Neural progenitor cell (in vitro differentiated cells): Measurements from ENCODE around the gene IL6R. TPM values are rescaled to one million over a fixed set of nuclear protein-coding genes. Genes with fewer than 3 reads are reported as not detected.
A peak's percentile ranks its signal among the peaks of the same experiment; 100 is the strongest.

ENCODE experiments used
- DNase-seq: peaks from one replicate; pipeline ENCODE4 v3.0.0-alpha.2; 2016; ENCODE audit warnings: low spot score
- H2AFZ ChIP-seq: fragments of 200-600 bp; sonication (generic); replicated peaks from 2 replicates; pipeline ENCODE4 v1.6.1; 2016; ENCODE audit warnings: antibody characterized with exemption
- H3F3A ChIP-seq: fragments of 200-600 bp; sonication (generic); 2 replicates; pipeline ENCODE4 v1.6.1; 2016; ENCODE audit warnings: antibody characterized with exemption, low read depth
- H3K27ac ChIP-seq: fragments of 200-600 bp; sonication (generic); 2 replicates; pipeline ENCODE4 v1.5.1; 2016; ENCODE audit warnings: mild to moderate bottlenecking
- H3K27me3 ChIP-seq: fragments of 200-600 bp; sonication (generic); 2 replicates; pipeline ENCODE4 v1.6.1; 2016; ENCODE audit warnings: mild to moderate bottlenecking, moderate library complexity
- H3K36me3 ChIP-seq: fragments of 200-600 bp; sonication (generic); 2 replicates; pipeline ENCODE4 v1.5.1; 2016
- H3K4me1 ChIP-seq: fragments of 200-600 bp; sonication (generic); 2 replicates; pipeline ENCODE4 v1.6.1; 2016; ENCODE audit warnings: mixed run types
- H3K4me2 ChIP-seq: fragments of 200-600 bp; sonication (generic); 2 replicates; pipeline ENCODE4 v1.6.1; 2016
- H3K4me3 ChIP-seq: fragments of 200-600 bp; sonication (generic); 2 replicates; pipeline ENCODE4 v1.5.1; 2016
- H3K79me2 ChIP-seq: fragments of 200-600 bp; sonication (generic); 2 replicates; pipeline ENCODE4 v1.6.1; 2016; ENCODE audit warnings: low read depth
- H3K9ac ChIP-seq: fragments of 200-600 bp; sonication (generic); 2 replicates; pipeline ENCODE4 v1.6.1; 2016
- H3K9me3 ChIP-seq: fragments of 200-600 bp; sonication (generic); 2 replicates; pipeline ENCODE4 v1.5.1; 2016; ENCODE audit warnings: low read depth
- H4K20me1 ChIP-seq: fragments of 200-600 bp; sonication (generic); 2 replicates; pipeline ENCODE4 v1.6.1; 2016; ENCODE audit warnings: low read depth
- H3K27ac Mint-ChIP-seq: 3 replicates; pipeline ENCODE4 v1.8.0; 2021; ENCODE audit warnings: mixed read lengths
- H3K27me3 Mint-ChIP-seq: 2 replicates; pipeline ENCODE4 v1.8.0; 2022; ENCODE audit warnings: low read depth, mild to moderate bottlenecking, inconsistent platforms, moderate library complexity, mixed read lengths; ENCODE audit not compliant: insufficient read depth
- H3K36me3 Mint-ChIP-seq: 3 replicates; pipeline ENCODE4 v1.8.0; 2021; ENCODE audit warnings: mixed read lengths
- H3K4me1 Mint-ChIP-seq: 3 replicates; pipeline ENCODE4 v1.8.0; 2021; ENCODE audit warnings: mixed read lengths
- H3K4me3 Mint-ChIP-seq: 3 replicates; pipeline ENCODE4 v1.8.0; 2021; ENCODE audit warnings: mild to moderate bottlenecking, moderate library complexity, mixed read lengths
- H3K9me3 Mint-ChIP-seq: 3 replicates; pipeline ENCODE4 v1.8.0; 2020; ENCODE audit warnings: mixed read lengths
- CTCF ChIP-seq: fragments of 200-600 bp; sonication (generic); IDR thresholded peaks from 2 replicates; pipeline ENCODE4 v1.5.1; 2017; ENCODE audit warnings: antibody characterized with exemption, mild to moderate bottlenecking
- EZH2 ChIP-seq: fragments of 200-600 bp; sonication (generic); IDR thresholded peaks from 2 replicates; pipeline ENCODE4 v1.6.1; 2017; ENCODE audit warnings: antibody characterized with exemption, mild to moderate bottlenecking, moderate library complexity
- EZH2phosphoT487 ChIP-seq: fragments of 200-600 bp; sonication (generic); IDR thresholded peaks from 2 replicates; pipeline ENCODE4 v1.6.1; 2017; ENCODE audit warnings: antibody characterized with exemption
- total RNA-seq: library from RNA; depleted of rRNA; stranded (reverse); fragments of >200 nt; gene quantifications from 2 replicates; pipeline ENCODE4 v1.2.3, GENCODE V29; 2015; ENCODE audit warnings: low replicate concordance

The IL6R gene
- total RNA-seq, 1 donor from 2014 or later = not detected

GRCh38 chr1:154430903-154431302 is 25.8 kb downstream of the IL6R start:
- peak overlapping the region; percentile 13 for H3K4me3 Mint-ChIP-seq
- DNase-seq = peak; percentile 49
- no peaks in the 10 kb centered on the region for H3F3A ChIP-seq
- H3K79me2 ChIP-seq = no peaks in the 10 kb centered on the region
- H3K27ac Mint-ChIP-seq = no peak overlapping the region
- TF ChIP-seq EZH2phosphoT487 (no peak), EZH2 (no peak), CTCF (no peak)
- H3K36me3 Mint-ChIP-seq = no peaks in the 10 kb centered on the region
- H3K9me3 Mint-ChIP-seq = no peaks in the 10 kb centered on the region
- no peaks in the 10 kb centered on the region for H3K9me3 ChIP-seq
- no peak overlapping the region for H2AFZ ChIP-seq
- H3K4me1 Mint-ChIP-seq = peaks cover 35% of the 10 kb centered on the region
- H3K9ac ChIP-seq = no peak overlapping the region
- H3K36me3 ChIP-seq = no peaks in the 10 kb centered on the region
- H4K20me1 ChIP-seq = no peaks in the 10 kb centered on the region
- no peak overlapping the region for H3K27ac ChIP-seq
- no peaks in the 10 kb centered on the region for H3K27me3 ChIP-seq
- no peak overlapping the region for H3K4me2 ChIP-seq
- H3K4me1 ChIP-seq = peaks cover 10% of the 10 kb centered on the region
- H3K4me3 ChIP-seq = no peak overlapping the region
- H3K27me3 Mint-ChIP-seq = peaks cover 2% of the 10 kb centered on the region

GRCh38 chr1:154431586-154432373 is 26.6 kb downstream of the IL6R start:
- Histone ChIP-seq H3F3A (no peaks in the 10 kb centered on the region), H3K4me2 (no peak overlapping the region), H3K4me3 (no peak overlapping the region), H3K36me3 (no peaks in the 10 kb centered on the region), H4K20me1 (no peaks in the 10 kb centered on the region), H3K27ac (no peak overlapping the region), H3K4me1 (peaks cover 10% of the 10 kb centered on the region), H2AFZ (no peak overlapping the region), H3K9me3 (no peaks in the 10 kb centered on the region), H3K27me3 (no peaks in the 10 kb centered on the region), H3K9ac (no peak overlapping the region), H3K79me2 (no peaks in the 10 kb centered on the region)
- Mint-ChIP-seq H3K4me1 (peaks cover 35% of the 10 kb centered on the region), H3K27me3 (peaks cover 2% of the 10 kb centered on the region), H3K36me3 (no peaks in the 10 kb centered on the region), H3K27ac (peak overlapping the region; percentile 9), H3K9me3 (no peaks in the 10 kb centered on the region), H3K4me3 (peak overlapping the region; percentile 9)
- TF ChIP-seq EZH2phosphoT487 (no peak), EZH2 (no peak), CTCF (no peak)
- DNase-seq = no peak

- no peak overlapping the region for H3K4me3 Mint-ChIP-seq
- H3K36me3 ChIP-seq = no peaks in the 10 kb centered on the region
- H3K4me3 ChIP-seq = no peak overlapping the region
- H2AFZ ChIP-seq = no peak overlapping the region
- no peak overlapping the region for H3K4me2 ChIP-seq
- no peak overlapping the region for H3K27ac ChIP-seq
- H3K9me3 Mint-ChIP-seq = no peaks in the 10 kb centered on the region
- H3K79me2 ChIP-seq = no peaks in the 10 kb centered on the region
- H3K4me1 ChIP-seq = peaks cover 10% of the 10 kb centered on the region
- no peaks in the 10 kb centered on the region for H3F3A ChIP-seq
- peaks cover 2% of the 10 kb centered on the region for H3K27me3 Mint-ChIP-seq
- H3K9me3 ChIP-seq = no peaks in the 10 kb centered on the region
- peaks cover 35% of the 10 kb centered on the region for H3K4me1 Mint-ChIP-seq
- H3K36me3 Mint-ChIP-seq = no peaks in the 10 kb centered on the region
- H3K27me3 ChIP-seq = no peaks in the 10 kb centered on the region
- H3K9ac ChIP-seq = no peak overlapping the region
- no peak for DNase-seq
- peak overlapping the region; percentile 65 for H3K27ac Mint-ChIP-seq
- no peaks in the 10 kb centered on the region for H4K20me1 ChIP-seq
- no peak for TF ChIP-seq CTCF
- TF ChIP-seq EZH2phosphoT487 = no peak
These were observed 28.1 kb downstream of the IL6R start for GRCh38 chr1:154433161-154433764.
